Measurements from ENCODE around the gene SORCS3.

DNA sequence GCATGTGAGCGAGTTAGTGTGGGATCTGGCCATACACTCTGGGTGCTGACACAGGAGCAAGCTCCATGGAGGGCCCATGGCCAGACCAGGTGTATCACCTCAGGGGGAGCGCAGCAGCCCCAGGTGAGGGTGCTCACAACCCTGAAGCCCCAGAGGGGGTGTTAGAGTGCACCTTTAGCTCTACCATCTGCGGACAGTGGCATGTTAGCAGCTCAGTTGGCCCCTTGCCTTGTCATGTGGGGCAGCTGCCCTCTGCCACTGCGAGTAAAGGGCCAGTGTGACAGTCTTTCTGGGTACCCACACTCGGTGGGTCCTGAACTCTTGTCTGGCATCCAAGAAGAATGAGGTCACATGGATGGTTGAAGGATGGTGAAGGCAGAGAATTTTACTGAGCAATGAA is 600.2 kb downstream of the SORCS3 start:
- no peak for TF ChIP-seq POLR2AphosphoS5 (IDR thresholded peaks at IDR 0.05; ENCODE audit: low read length)
- TF ChIP-seq CHD2 (IDR thresholded peaks at IDR 0.05; ENCODE audit: borderline replicate concordance, low read depth, low read length): no peak
- no peak for TF ChIP-seq JUNB (IDR thresholded peaks at IDR 0.05)
- TF ChIP-seq, protein P1, sequence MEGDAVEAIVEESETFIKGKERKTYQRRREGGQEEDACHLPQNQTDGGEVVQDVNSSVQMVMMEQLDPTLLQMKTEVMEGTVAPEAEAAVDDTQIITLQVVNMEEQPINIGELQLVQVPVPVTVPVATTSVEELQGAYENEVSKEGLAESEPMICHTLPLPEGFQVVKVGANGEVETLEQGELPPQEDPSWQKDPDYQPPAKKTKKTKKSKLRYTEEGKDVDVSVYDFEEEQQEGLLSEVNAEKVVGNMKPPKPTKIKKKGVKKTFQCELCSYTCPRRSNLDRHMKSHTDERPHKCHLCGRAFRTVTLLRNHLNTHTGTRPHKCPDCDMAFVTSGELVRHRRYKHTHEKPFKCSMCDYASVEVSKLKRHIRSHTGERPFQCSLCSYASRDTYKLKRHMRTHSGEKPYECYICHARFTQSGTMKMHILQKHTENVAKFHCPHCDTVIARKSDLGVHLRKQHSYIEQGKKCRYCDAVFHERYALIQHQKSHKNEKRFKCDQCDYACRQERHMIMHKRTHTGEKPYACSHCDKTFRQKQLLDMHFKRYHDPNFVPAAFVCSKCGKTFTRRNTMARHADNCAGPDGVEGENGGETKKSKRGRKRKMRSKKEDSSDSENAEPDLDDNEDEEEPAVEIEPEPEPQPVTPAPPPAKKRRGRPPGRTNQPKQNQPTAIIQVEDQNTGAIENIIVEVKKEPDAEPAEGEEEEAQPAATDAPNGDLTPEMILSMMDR (IDR thresholded peaks at IDR 0.05 in 2 of 3, conservative IDR thresholded peaks at IDR 0.05 in 1 of 3; ENCODE audit: control insufficient read depth in 2 of 3, extremely low read depth in 1 of 3, insufficient read depth in 1 of 3, low read depth in 3 of 3, low read length in 3 of 3): no peak
- TF ChIP-seq, protein P2, sequence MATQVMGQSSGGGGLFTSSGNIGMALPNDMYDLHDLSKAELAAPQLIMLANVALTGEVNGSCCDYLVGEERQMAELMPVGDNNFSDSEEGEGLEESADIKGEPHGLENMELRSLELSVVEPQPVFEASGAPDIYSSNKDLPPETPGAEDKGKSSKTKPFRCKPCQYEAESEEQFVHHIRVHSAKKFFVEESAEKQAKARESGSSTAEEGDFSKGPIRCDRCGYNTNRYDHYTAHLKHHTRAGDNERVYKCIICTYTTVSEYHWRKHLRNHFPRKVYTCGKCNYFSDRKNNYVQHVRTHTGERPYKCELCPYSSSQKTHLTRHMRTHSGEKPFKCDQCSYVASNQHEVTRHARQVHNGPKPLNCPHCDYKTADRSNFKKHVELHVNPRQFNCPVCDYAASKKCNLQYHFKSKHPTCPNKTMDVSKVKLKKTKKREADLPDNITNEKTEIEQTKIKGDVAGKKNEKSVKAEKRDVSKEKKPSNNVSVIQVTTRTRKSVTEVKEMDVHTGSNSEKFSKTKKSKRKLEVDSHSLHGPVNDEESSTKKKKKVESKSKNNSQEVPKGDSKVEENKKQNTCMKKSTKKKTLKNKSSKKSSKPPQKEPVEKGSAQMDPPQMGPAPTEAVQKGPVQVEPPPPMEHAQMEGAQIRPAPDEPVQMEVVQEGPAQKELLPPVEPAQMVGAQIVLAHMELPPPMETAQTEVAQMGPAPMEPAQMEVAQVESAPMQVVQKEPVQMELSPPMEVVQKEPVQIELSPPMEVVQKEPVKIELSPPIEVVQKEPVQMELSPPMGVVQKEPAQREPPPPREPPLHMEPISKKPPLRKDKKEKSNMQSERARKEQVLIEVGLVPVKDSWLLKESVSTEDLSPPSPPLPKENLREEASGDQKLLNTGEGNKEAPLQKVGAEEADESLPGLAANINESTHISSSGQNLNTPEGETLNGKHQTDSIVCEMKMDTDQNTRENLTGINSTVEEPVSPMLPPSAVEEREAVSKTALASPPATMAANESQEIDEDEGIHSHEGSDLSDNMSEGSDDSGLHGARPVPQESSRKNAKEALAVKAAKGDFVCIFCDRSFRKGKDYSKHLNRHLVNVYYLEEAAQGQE (IDR thresholded peaks at IDR 0.05; ENCODE audit: low read depth, low read length): no peak
- TF ChIP-seq POLR2A (IDR thresholded peaks at IDR 0.05; ENCODE audit: low read depth, low read length): no peak
- TF ChIP-seq GABPA (IDR thresholded peaks at IDR 0.05; ENCODE audit: low read depth): no peak

Data from GM12878 (cell line).